WTC11 (cell line): Measurements from ENCODE around the gene SLC6A16. TPM values are rescaled to one million over a fixed set of nuclear protein-coding genes. Genes with fewer than 3 reads are reported as not detected.

Experiments used
- ATAC-seq: fragments of 200-7000 bp; cut with Tn5 transposase; 2 replicates; pipeline ENCODE4 v1.10.0; 2021; ENCODE audit warnings: mild to moderate bottlenecking, moderate library complexity
- CTCF ChIA-PET: fragments of 300-600 bp; sonication (Branson Sonifier 250); formaldehyde crosslinking; loops from one replicate; lab custom pipeline; 2021; ENCODE audit warnings: antibody characterized with exemption; lab: Charles Lee
- POLR2A ChIA-PET: fragments of 350-600 bp; sonication (Branson Sonifier 250); formaldehyde crosslinking; loops from one replicate; lab custom pipeline; 2021; ENCODE audit warnings: antibody characterized with exemption; lab: Charles Lee
- DNase-seq: peaks from one replicate; pipeline ENCODE4 v3.0.0; 2021; ENCODE audit warnings: low spot score
- H3K27ac Mint-ChIP-seq: 2 replicates; pipeline ENCODE4 v1.8.0; 2021; ENCODE audit warnings: mixed read lengths
- H3K27me3 Mint-ChIP-seq: 2 replicates; pipeline ENCODE4 v1.8.0; 2021; ENCODE audit warnings: low read depth, mild to moderate bottlenecking, moderate library complexity, mixed read lengths
- H3K36me3 Mint-ChIP-seq: 2 replicates; pipeline ENCODE4 v1.8.0; 2021; ENCODE audit warnings: mixed read lengths
- H3K4me1 Mint-ChIP-seq: 2 replicates; pipeline ENCODE4 v1.8.0; 2022; ENCODE audit warnings: mixed read lengths
- H3K4me3 Mint-ChIP-seq: 2 replicates; pipeline ENCODE4 v1.8.0; 2021; ENCODE audit warnings: mild to moderate bottlenecking, moderate library complexity, mixed read lengths
- H3K9me3 Mint-ChIP-seq: 2 replicates; pipeline ENCODE4 v1.8.0; 2021; ENCODE audit warnings: mixed read lengths
- CBFB ChIP-seq: sonication (generic); formaldehyde crosslinking; IDR thresholded peaks from 2 replicates; pipeline ENCODE4 v1.8.1; 2022; ENCODE audit warnings: mild to moderate bottlenecking, low read depth, missing genetic modification reagents
- EMX1 ChIP-seq: fragments of 250-450 bp; sonication (Bioruptor Pico); IDR thresholded peaks from 2 replicates; pipeline ENCODE4 v1.8.0; 2021; ENCODE audit warnings: mild to moderate bottlenecking
- NR3C1 ChIP-seq: sonication (generic); formaldehyde crosslinking; conservative IDR thresholded peaks from 2 replicates; pipeline ENCODE4 v1.8.1; 2023; ENCODE audit warnings: low read depth, mild to moderate bottlenecking, missing genetic modification reagents
- ZNF317 ChIP-seq: sonication (generic); formaldehyde crosslinking; IDR thresholded peaks from 2 replicates; pipeline ENCODE4 v1.8.1; 2023; ENCODE audit warnings: low read depth, mild to moderate bottlenecking, moderate library complexity, missing genetic modification reagents, borderline replicate concordance
- ZNF416 ChIP-seq: fragments of 250-450 bp; sonication (Bioruptor Pico); IDR thresholded peaks from 2 replicates; pipeline ENCODE4 v1.9.0; 2021; ENCODE audit warnings: mild to moderate bottlenecking, inconsistent platforms
- total RNA-seq: library from RNA; stranded (reverse); gene quantifications from 3 replicates; pipeline ENCODE4 v1.2.3, GENCODE V29; 2021
- TF ChIP-seq, protein P1 (sequence below): sonication (generic); formaldehyde crosslinking; IDR thresholded peaks from 2 replicates; pipeline ENCODE4 v1.8.1; 2022; ENCODE audit warnings: low read depth, missing genetic modification reagents, borderline replicate concordance
- TF ChIP-seq, protein P2 (sequence below): sonication (generic); formaldehyde crosslinking; IDR thresholded peaks from 2 replicates; pipeline ENCODE4 v1.8.1; 2023; ENCODE audit warnings: mild to moderate bottlenecking, missing genetic modification reagents, moderate library complexity
- TF ChIP-seq, protein P3 (sequence below): fragments of 250-450 bp; sonication (Bioruptor Pico); IDR thresholded peaks from 2 replicates; pipeline ENCODE4 v1.9.0; 2021; ENCODE audit warnings: moderate library complexity, mild to moderate bottlenecking, inconsistent platforms, borderline replicate concordance
- TF ChIP-seq, protein P4 (sequence below): sonication (generic); formaldehyde crosslinking; IDR thresholded peaks from 2 replicates; pipeline ENCODE4 v1.8.1; 2022; ENCODE audit warnings: missing genetic modification reagents, borderline replicate concordance
- TF ChIP-seq, protein P5 (sequence below): sonication (generic); formaldehyde crosslinking; IDR thresholded peaks from 2 replicates; pipeline ENCODE4 v1.8.0; 2023; ENCODE audit warnings: mild to moderate bottlenecking, missing genetic modification reagents
- TF ChIP-seq, protein P6 (sequence below): sonication (generic); formaldehyde crosslinking; IDR thresholded peaks from 2 replicates; pipeline ENCODE4 v1.8.0; 2022; ENCODE audit warnings: mild to moderate bottlenecking, missing genetic modification reagents
- TF ChIP-seq, protein P7 (sequence below): fragments of 250-450 bp; sonication (Bioruptor Pico); IDR thresholded peaks from 2 replicates; pipeline ENCODE4 v1.8.0; 2021; ENCODE audit warnings: mild to moderate bottlenecking

SLC6A16 gene
- total RNA-seq, 1 experiment from 2014 or later, result 1.5 TPM

DNA sequence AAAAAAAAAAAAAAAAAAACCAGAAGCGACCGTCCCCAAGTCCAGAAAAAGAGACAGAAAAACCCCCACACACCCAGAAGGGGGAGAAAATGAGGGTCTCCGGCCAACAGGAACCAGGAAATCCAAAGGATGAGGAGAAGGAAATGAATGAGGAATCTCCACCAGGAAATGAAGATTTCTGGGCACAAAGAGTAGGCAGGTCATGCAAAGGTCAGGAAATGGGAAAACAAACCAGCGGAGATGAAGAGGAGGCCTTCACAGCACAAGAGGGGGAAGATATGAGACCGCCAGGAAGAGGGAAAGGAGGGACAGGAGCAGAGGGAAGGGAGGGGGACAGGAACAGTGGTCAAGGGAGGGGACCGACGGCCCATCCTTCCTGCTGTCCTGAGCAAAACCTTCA is 31.4 kb upstream of the SLC6A16 start (continued):
- TF ChIP-seq, protein P1, sequence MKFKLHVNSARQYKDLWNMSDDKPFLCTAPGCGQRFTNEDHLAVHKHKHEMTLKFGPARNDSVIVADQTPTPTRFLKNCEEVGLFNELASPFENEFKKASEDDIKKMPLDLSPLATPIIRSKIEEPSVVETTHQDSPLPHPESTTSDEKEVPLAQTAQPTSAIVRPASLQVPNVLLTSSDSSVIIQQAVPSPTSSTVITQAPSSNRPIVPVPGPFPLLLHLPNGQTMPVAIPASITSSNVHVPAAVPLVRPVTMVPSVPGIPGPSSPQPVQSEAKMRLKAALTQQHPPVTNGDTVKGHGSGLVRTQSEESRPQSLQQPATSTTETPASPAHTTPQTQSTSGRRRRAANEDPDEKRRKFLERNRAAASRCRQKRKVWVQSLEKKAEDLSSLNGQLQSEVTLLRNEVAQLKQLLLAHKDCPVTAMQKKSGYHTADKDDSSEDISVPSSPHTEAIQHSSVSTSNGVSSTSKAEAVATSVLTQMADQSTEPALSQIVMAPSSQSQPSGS (CRISPR knock-in tag), result no peak

DNA sequence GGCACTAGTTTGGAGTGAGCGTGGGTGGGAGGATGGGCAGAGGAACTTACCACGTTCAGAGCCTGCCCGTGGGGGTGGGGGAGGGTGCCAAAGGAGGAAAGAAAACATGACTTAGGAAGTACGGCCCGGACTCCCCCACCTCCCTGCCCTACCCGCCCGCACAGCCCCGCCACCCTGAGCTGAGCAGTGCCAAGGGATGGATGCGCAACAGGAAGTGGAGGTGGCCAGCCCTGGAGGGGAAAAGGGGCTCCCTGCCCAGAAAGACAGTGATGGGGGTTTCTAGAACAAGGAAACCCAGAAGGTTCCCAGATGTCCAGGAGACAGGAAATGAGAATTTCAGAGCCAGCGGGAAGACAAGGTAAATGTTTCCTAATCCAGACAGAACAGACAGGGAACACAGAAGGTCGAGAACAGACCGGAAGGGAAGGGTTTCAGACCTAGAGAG is 30.9 kb upstream of the SLC6A16 start:
- ChIA-PET CTCF (no interaction called here), POLR2A (interaction anchor here (0.5 kb wide), 1 partner anchor 32 kb away, joined by 3 read pairs; the partner anchor contains the start of gene KASH5)
- no peak for DNase-seq
- no peak for TF ChIP-seq CBFB
- TF ChIP-seq, protein P2, sequence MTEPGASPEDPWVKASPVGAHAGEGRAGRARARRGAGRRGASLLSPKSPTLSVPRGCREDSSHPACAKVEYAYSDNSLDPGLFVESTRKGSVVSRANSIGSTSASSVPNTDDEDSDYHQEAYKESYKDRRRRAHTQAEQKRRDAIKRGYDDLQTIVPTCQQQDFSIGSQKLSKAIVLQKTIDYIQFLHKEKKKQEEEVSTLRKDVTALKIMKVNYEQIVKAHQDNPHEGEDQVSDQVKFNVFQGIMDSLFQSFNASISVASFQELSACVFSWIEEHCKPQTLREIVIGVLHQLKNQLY, result no peak
- TF ChIP-seq, protein P3, sequence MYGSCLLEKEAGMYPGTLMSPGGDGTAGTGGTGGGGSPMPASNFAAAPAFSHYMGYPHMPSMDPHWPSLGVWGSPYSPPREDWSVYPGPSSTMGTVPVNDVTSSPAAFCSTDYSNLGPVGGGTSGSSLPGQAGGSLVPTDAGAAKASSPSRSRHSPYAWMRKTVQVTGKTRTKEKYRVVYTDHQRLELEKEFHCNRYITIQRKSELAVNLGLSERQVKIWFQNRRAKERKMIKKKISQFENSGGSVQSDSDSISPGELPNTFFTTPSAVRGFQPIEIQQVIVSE (CRISPR knock-in tag), result no peak
- TF ChIP-seq, protein P4, sequence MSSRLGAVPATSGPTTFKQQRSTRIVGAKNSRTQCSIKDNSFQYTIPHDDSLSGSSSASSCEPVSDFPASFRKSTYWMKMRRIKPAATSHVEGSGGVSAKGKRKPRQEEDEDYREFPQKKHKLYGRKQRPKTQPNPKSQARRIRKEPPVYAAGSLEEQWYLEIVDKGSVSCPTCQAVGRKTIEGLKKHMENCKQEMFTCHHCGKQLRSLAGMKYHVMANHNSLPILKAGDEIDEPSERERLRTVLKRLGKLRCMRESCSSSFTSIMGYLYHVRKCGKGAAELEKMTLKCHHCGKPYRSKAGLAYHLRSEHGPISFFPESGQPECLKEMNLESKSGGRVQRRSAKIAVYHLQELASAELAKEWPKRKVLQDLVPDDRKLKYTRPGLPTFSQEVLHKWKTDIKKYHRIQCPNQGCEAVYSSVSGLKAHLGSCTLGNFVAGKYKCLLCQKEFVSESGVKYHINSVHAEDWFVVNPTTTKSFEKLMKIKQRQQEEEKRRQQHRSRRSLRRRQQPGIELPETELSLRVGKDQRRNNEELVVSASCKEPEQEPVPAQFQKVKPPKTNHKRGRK (CRISPR knock-in tag), result no peak
- TF ChIP-seq, protein P5, sequence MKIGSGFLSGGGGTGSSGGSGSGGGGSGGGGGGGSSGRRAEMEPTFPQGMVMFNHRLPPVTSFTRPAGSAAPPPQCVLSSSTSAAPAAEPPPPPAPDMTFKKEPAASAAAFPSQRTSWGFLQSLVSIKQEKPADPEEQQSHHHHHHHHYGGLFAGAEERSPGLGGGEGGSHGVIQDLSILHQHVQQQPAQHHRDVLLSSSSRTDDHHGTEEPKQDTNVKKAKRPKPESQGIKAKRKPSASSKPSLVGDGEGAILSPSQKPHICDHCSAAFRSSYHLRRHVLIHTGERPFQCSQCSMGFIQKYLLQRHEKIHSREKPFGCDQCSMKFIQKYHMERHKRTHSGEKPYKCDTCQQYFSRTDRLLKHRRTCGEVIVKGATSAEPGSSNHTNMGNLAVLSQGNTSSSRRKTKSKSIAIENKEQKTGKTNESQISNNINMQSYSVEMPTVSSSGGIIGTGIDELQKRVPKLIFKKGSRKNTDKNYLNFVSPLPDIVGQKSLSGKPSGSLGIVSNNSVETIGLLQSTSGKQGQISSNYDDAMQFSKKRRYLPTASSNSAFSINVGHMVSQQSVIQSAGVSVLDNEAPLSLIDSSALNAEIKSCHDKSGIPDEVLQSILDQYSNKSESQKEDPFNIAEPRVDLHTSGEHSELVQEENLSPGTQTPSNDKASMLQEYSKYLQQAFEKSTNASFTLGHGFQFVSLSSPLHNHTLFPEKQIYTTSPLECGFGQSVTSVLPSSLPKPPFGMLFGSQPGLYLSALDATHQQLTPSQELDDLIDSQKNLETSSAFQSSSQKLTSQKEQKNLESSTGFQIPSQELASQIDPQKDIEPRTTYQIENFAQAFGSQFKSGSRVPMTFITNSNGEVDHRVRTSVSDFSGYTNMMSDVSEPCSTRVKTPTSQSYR, result no peak
- no peak overlapping the region for H3K27ac Mint-ChIP-seq
- H3K4me3 Mint-ChIP-seq, result no peak overlapping the region
- H3K9me3 Mint-ChIP-seq, result no peaks in the 10 kb centered on the region
- H3K4me1 Mint-ChIP-seq, result peaks cover 10% of the 10 kb centered on the region
- H3K36me3 Mint-ChIP-seq, result peaks cover 67% of the 10 kb centered on the region
- ATAC-seq, result no peak
- no peaks in the 10 kb centered on the region for H3K27me3 Mint-ChIP-seq

DNA sequence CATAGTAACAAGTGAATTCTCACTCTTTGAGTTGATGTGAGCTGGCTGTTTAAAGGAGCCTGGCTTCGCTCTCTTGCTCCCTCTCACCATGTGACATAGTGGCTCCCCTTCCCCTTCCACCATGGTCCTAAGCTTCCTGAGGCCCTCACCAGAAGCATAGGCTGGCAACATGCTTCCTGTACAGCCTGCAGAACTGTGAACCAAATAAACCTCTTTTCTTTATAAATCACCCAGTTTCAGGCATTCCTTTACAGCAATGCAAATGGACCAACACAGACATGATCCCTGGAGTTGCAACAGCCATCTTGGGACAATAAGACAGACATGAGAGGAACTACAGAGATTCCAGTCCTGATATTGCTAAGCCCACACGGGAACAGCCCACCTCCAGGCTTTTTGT is 24.6 kb upstream of the SLC6A16 start:
- no peak overlapping the region for H3K4me3 Mint-ChIP-seq
- no peaks in the 10 kb centered on the region for H3K27me3 Mint-ChIP-seq
- no peak for ATAC-seq
- POLR2A ChIA-PET, result no interaction called here
- TF ChIP-seq ZNF416 (CRISPR knock-in tag), result no peak
- TF ChIP-seq, protein P6, sequence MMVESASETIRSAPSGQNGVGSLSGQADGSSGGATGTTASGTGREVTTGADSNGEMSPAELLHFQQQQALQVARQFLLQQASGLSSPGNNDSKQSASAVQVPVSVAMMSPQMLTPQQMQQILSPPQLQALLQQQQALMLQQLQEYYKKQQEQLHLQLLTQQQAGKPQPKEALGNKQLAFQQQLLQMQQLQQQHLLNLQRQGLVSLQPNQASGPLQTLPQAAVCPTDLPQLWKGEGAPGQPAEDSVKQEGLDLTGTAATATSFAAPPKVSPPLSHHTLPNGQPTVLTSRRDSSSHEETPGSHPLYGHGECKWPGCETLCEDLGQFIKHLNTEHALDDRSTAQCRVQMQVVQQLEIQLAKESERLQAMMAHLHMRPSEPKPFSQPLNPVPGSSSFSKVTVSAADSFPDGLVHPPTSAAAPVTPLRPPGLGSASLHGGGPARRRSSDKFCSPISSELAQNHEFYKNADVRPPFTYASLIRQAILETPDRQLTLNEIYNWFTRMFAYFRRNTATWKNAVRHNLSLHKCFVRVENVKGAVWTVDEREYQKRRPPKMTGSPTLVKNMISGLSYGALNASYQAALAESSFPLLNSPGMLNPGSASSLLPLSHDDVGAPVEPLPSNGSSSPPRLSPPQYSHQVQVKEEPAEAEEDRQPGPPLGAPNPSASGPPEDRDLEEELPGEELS (CRISPR knock-in tag), result no peak
- TF ChIP-seq, protein P7, sequence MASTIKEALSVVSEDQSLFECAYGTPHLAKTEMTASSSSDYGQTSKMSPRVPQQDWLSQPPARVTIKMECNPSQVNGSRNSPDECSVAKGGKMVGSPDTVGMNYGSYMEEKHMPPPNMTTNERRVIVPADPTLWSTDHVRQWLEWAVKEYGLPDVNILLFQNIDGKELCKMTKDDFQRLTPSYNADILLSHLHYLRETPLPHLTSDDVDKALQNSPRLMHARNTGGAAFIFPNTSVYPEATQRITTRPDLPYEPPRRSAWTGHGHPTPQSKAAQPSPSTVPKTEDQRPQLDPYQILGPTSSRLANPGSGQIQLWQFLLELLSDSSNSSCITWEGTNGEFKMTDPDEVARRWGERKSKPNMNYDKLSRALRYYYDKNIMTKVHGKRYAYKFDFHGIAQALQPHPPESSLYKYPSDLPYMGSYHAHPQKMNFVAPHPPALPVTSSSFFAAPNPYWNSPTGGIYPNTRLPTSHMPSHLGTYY (CRISPR knock-in tag), result no peak
- TF ChIP-seq, protein P5, result no peak
- TF ChIP-seq NR3C1, result no peak
- TF ChIP-seq ZNF317, result no peak
- no peak for TF ChIP-seq EMX1 (CRISPR knock-in tag)
- DNase-seq, result no peak
- H3K27ac Mint-ChIP-seq, result no peak overlapping the region
- H3K9me3 Mint-ChIP-seq, result no peaks in the 10 kb centered on the region
- H3K4me1 Mint-ChIP-seq, result peaks cover 3% of the 10 kb centered on the region; the same call in 1 of the 2 replicates
- CTCF ChIA-PET, result no interaction called here
- peaks cover 87% of the 10 kb centered on the region for H3K36me3 Mint-ChIP-seq
